GM21529 (cell line): ENCODE data around the gene CCDC148.

ENCODE experiments used
- ATAC-seq: cut with Tn5 transposase; IDR thresholded peaks from one replicate; pipeline ENCODE4 v1.9.1; 2021; ENCODE audit not compliant: unreplicated experiment

CCDC148 gene

DNA sequence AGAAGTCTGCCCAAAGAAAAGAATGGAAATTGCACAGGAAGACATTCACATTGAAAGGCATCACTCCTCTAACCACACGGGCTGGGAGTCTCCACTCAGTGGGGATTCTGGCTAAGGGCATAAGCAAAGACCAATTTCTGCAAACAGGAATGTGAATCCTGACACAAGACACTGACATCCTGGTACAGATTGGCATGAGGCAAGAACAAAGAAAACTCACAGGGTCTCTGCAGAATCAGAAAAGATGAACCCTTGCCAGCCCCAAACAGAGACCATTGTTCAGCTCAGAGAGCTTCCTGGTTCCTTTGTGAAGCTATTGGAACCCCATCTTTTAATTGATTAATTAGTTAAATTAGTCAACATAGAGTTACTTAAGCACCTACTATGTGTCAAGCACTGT is 272.6 kb downstream of the CCDC148 start:
- no peak for ATAC-seq

DNA sequence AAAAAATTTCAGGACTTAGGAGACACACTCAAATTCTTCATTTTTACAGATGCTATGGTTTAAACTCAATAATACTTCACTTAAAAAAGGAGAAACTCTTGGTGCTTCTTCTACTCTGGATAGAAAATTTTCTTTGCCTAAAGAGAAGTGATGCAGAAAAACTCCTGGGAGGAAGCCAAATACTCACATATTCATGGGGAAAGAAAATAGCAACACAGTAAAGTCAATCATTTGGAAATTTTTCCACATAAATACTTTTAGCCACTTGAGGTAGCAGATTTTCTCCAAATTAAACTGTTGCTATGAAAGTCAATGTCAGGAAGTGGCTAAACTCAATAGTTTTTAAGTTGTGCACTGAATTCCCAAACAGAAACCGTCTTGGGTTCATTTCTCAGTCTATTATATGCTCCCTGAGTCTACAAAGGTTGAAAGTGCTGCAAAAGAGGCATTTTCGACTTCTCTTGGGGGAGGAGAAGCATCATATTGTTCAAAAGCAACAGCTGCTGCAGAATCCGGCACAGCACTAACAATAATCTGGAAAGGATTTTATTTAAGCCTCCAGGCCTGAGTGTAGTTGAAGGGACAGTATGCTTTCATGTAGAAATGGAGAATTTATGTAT is 273.8 kb downstream of the CCDC148 start:
- ATAC-seq, result no peak

DNA sequence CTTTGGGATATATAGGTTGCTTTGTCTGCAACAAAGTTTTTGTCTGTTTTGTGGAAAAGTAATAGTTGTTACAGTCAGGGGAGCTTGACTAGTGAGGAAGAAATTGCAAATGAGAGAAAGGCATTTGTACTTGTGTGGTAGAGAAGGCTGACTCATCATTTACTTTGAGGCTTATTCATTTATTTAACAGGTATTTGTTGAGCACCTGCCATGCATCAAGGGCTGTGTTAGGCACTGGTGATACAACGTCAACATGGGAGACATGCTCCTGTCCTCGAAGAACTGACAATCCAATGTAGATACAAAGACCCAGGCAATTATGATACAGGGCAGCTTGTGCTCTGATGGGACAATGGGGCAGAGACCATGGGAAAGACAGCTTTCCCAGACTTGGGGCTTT is 275.4 kb downstream of the CCDC148 start:
- ATAC-seq, result no peak

DNA sequence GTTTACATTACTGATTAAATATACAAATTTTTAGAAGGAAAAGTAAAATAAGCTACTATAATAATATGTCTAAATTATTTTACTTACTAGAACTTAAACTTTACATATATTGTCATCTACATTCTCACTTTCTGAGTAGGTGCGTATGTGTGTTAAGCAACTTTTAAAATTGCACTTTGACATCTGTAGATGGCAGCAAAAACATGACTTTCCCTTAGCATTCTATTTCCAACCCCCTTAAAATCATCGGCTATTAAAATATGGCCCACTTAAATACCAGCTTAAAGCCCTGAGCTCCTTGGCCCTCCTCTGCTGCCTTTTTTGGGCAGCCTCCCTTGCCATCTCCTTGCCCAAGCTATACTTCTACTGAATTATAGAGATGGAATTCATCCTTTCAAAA is 276.9 kb downstream of the CCDC148 start:
- ATAC-seq, result peak; percentile 66

DNA sequence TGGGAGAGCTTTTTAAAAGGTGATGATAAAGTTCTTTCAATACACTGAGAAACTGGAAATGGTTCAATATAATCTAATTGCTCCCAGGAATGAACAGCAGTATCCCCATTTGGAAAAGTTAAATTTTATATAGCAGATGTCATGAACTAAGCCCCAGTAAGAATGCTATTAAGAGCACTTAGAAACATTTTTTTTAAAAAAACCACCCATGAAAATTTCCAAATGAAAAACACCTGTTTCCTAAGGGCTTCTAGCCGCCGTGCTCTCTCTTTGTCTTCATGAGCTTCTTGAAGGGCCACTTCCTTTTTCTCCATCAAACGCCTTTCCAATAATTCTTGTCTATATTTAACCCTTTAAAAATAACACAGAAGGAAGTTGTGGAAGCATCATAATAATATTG is 277.9 kb downstream of the CCDC148 start:
- no peak for ATAC-seq

- no peak for ATAC-seq
These were observed 281.6 kb downstream of the CCDC148 start for GRCh38 chr2:158174956-158175355.

- ATAC-seq, result no peak
These were observed 282.1 kb downstream of the CCDC148 start for GRCh38 chr2:158174495-158174894.

DNA sequence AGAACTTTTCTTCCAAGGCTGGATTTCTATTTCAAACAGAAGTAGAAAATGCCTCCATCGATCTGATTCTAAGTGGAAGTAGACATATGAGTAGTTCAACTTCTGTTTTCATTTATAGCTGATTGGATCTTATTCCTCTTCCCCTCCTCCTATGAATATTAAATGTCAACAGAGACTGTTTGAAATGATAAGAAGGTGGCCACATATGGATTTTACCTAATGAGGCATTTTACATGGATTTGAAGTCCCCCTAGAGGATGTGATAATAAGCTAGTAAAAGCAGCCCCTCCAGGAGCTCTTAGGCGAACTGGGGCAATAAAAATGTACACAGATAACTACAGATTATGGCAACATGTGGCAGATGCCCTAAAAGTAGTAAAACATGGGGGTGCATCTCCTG is 283.8 kb downstream of the CCDC148 start:
- no peak for ATAC-seq

DNA sequence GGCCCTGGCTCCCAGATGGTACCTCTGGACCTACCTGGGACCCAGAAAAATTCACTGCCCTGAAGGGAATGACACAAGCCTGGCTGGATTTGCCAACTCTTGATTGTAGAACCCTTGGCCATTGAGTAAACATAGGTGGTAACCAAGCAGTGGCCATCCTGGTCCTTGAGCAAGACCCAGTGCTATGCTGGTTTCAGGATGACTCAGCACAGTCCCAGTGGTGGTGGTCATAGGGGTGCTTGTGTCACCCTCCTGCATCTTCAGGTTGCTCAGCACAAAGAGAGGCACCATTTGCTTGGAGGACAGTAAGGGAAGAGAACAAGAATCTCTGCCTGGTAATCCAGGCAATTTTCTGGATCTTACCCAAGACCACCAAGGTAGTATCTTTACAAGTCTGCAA is 302.0 kb downstream of the CCDC148 start:
- no peak for ATAC-seq

DNA sequence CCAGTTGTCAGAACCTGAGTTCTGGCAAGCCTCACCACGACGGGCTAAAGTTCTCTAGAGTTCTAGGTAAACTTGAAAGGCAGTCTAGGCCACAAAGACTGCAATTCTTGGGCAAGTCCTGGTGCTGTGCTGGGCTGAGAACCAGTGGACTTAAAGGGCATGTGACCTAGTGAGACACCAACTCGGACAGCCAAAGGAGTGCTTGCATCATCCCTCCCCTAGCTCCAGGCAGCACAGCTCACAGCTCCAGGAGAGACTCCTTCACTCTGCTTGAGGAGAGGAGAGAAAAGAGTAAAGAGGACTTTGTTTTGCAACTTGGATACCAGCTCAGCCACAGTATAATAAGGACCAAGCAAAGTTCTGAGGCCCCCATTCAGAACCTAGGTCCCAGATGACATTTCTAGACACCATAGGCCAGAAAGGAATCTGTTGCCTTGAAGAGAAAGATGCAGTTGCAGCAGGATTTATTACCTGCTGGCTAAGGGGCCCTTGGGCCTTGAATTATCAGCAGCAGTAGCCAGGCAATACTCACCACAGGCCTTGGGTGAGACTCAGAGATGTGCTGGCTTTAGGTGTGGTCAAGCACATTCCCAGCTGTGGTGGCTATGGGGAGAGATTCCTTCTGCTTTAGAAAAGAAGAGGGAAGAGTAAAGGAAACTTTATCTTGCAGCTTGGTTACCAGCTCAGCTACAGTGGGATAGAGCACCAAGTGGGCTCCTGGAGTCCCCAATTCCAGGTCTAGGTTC is 303.1 kb downstream of the CCDC148 start:
- ATAC-seq, result no peak

DNA sequence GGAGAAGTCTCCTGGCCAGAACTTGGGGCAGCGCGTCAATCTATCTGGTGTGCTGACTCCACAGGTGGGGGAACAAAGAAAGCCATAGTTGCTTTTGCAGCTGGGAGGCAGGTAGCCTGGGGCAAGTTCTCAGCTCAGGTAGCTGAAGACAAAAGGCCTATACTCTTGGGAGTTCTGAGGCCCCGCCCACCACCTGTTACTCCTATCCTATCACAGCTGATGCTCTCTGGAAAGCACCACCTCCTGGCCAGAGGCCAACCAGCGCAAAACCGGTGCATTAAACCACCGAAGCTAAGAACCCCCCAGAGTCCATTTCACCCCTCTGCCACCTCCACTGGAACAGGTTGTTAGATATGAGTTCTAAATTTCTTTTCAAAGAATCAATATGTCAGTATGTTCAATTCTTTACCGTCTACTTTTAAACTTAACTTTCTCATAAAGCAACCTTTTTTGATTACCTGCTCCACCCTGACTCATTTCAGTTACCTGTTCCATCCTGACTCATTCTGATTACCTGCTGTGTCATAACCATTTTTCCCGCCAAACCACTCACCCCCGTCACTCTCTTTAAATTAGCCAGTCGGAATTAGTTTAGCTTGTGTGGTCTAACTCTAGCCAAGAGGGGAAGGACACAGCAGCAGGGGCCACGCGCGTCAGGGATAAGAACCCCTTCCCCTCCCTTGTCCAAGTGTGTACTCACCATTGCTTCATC is 311.5 kb downstream of the CCDC148 start:
- ATAC-seq, result no peak

DNA sequence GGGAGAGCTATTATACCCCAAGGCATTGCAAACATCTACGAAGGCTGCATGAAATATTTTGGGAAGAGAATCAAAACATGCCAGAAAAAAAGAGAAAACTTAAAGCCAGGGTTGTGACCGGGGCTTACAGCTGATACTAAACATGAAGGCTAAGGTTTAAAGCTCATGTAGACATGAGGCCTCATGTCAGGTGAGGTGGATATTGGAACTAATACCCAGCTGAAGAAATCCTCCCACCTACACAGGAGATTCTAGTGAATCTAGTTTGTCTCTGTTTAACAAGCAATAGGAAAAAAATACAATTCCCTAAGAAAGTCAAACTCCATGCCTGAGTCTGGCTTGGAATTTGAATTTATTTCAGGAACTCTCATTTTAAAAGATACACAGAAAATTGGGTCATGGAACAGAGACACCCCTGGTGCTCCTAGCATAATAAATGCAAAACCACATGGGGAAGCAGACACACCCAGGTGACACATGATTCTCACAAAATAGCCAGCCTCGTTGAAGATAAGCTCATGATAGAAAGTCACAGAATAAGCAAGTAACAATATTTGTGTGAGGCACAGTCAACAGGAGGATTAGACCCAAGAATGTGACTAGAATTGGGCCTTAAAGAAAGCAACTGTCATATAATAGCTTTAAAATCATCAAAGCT is 312.7 kb downstream of the CCDC148 start:
- no peak for ATAC-seq

DNA sequence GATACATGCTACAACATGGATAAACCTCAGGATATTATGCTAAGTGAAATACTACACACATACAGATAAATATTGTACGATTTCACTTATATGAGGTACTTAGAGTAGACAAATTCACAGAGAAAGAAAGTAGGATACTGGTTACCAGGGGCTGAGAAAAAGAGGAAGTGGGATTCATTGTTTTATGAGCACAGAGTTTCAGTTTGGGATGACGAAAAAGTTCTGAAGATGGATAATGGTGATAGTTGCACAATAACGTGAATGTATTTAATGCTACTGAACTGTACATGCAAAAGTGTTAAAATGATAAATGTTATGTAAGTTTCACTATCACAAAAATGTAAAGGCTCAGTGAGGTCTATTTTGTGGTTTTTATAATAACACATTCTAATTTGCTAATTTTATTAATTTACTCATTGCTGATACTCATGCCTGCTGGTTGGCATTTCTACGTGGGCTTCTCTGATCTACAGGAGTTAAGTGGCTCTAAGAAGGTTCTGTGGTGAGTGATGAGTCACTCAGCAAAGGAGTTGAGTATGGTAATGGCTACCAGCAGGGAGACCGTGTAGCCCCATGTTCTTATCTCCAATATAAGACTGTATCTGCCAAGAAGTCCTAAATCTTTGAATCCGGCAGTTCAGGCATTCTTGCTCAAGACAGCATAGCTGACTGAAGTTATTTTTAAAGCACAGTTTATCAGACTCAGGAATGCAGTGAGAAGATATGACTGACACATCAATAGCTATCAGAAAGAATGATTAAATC is 313.8 kb downstream of the CCDC148 start:
- ATAC-seq, result no peak

GRCh38 chr2:158142165-158142564 is 314.4 kb downstream of the CCDC148 start:
- ATAC-seq, result no peak

- no peak for ATAC-seq
These were observed 316.4 kb downstream of the CCDC148 start for GRCh38 chr2:158140201-158140600.

DNA sequence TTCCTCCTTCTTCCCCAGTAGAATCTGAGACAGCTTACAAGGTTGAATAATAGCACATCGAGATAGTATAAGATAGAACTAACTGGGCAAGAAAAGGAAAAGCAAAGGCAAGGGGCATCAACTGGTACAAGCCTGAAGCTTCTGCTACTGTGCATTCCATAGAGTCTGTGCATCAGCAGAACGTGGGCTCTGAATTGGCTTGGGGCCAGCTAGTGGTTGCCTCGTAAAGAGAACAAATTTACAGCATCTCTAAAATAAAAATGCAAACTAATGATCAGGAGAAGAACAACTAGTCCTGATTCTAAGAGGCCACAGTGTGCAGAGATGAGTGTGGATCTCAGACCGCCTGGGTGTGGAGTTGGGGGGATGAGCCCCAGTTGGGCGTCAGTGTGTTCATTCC is 318.3 kb downstream of the CCDC148 start:
- ATAC-seq, result no peak

- ATAC-seq, result no peak
These were observed 321.5 kb downstream of the CCDC148 start for GRCh38 chr2:158135096-158135495.

DNA sequence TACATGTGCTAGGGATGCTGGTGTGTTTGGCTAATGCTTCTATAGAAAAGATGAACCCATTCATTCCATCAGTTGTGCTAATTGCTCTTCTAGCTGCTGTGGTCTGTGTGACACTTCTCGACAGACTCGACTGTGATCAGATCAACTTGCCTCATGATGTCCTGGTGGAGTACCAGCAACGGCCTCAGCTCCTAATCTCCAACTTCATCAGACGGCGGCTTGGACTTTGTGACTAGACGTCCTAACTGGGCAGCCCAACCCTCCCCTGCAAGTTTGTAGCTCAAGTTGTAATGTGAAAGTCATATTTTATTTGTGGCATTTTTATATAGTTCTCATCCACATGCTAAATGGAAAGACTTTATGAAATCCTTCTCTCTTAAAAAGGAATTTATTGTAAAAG is 321.9 kb downstream of the CCDC148 start:
- ATAC-seq, result no peak

GRCh38 chr2:158134055-158134454 is 322.5 kb downstream of the CCDC148 start:
- no peak for ATAC-seq

GRCh38 chr2:158131919-158132566 is 324.5 kb downstream of the CCDC148 start:
- ATAC-seq, result no peak
